ENCODE measurements around the gene GPR35. TPM values are rescaled to one million over a fixed set of nuclear protein-coding genes. Genes with fewer than 3 reads are reported as not detected.
"Not testable (repeated sequence)": the region's sequence is repeated elsewhere in the genome, so short reads cannot be mapped to it uniquely, and the experiment has no call there.

GPR35 gene
- polyA plus RNA-seq, 3 donors = 30.6 to 37.8 (median 36.3) TPM

GRCh38 chr2:240655931-240656886 lies 30.9 kb downstream of the GPR35 start:
- Histone ChIP-seq H3K9ac (ENCODE audit: insufficient read depth, low read length, poor library complexity, severe bottlenecking) (no peak overlapping the region), H3K4me3 (replicated peaks in 1 of 3; ENCODE audit: low read depth in 2 of 3, low read length in 3 of 3) (peak overlapping the region in 1 of 3 experiments; percentile 27), H3K79me2 (ENCODE audit: insufficient read depth, low read length) (no peaks in the 10 kb centered on the region), H3K4me2 (replicated peaks; ENCODE audit: extremely low read depth, low read length, poor library complexity, severe bottlenecking) (peak overlapping the region; percentile 42), H3K9me3 (replicated peaks in 1 of 2; ENCODE audit: control insufficient read depth in 1 of 2, insufficient read depth in 1 of 2, low read length in 2 of 2) (peaks cover 0 to 3% of the 10 kb centered on the region in 2 donors), H2AFZ (ENCODE audit: insufficient read depth, low read depth, low read length, poor library complexity, severe bottlenecking) (peak overlapping the region; percentile 3), H3K27ac (ENCODE audit: low read depth in 1 of 2, low read length in 2 of 2) (no peak overlapping the region), H3K36me3 (replicated peaks in 1 of 2; ENCODE audit: control insufficient read depth in 1 of 2, insufficient read depth in 2 of 2, low read length in 2 of 2) (no peaks in the 10 kb centered on the region), H3K27me3 (ENCODE audit: control insufficient read depth in 2 of 2, insufficient read depth in 2 of 2, low read length in 2 of 2) (peaks cover 3 to 19% of the 10 kb centered on the region in 2 donors), H4K20me1 (ENCODE audit: insufficient read depth, low read length) (no peaks in the 10 kb centered on the region), H3K4me1 (ENCODE audit: control insufficient read depth in 1 of 2, insufficient read depth in 2 of 2, low read length in 2 of 2) (peaks cover 15 to 17% of the 10 kb centered on the region in 2 donors)
- intact Hi-C loops (cut with micrococcal nuclease) = no loop called here
- Mint-ChIP-seq H3K9me3 (peaks cover 0 to 22% (median 6%) of the 10 kb centered on the region in 7 donors), H3K4me1 (peaks cover 19% of the 10 kb centered on the region), H3K36me3 (no peaks in the 10 kb centered on the region), H3K27ac (peak overlapping the region in 3 of 7 donors; percentile 23 to 79 (median 52)), H3K4me3 (peak overlapping the region in 1 of 2 donors; percentile 63), H3K27me3 (ENCODE audit: low read depth in 3 of 3) (peaks cover 25 to 55% (median 38%) of the 10 kb centered on the region in 3 donors)
- peak; percentile 38 to 74 (median 51) for DNase-seq
- WGBS (ENCODE audit: insufficient coverage) = 63% methylated on average over 3 of the region's 10 CpGs
- TF ChIP-seq CTCF (IDR thresholded peaks at IDR 0.05) = no peak

DNA sequence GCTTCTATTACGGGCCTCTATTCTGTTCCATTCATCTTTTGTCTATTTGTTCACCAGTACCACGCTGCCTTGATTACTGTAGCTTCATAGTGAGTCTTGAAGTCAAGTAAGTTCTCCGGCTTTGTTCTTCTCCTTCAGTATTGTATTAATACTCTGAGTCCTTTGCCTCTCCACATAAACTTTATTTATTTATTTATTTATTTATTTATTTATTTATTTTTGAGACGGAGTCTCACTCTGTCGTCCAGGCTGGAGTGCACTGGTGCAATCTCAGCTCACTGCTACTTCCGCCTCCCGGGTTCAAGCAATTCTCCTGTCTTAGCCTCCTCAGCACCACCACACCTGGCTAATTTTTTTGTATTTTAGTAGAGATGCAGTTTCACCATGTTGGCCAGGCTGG lies 34.6 kb downstream of the GPR35 start:
- Mint-ChIP-seq H3K4me3 (peak overlapping the region in 1 of 2 donors; percentile 21), H3K4me1 (peaks cover 19% of the 10 kb centered on the region), H3K27me3 (ENCODE audit: low read depth in 3 of 3) (peaks cover 30 to 49% (median 33%) of the 10 kb centered on the region in 3 donors), H3K9me3 (peaks cover 0 to 17% (median 9%) of the 10 kb centered on the region in 7 donors)
- H3K79me2 ChIP-seq (ENCODE audit: insufficient read depth, low read length); H3K27ac Mint-ChIP-seq; H4K20me1 ChIP-seq (ENCODE audit: insufficient read depth, low read length); H3K27ac ChIP-seq (ENCODE audit: low read depth in 1 of 2, low read length in 2 of 2); H3K4me3 ChIP-seq (replicated peaks in 1 of 3; ENCODE audit: low read depth in 2 of 3, low read length in 3 of 3); H3K36me3 Mint-ChIP-seq; H3K36me3 ChIP-seq (replicated peaks in 1 of 2; ENCODE audit: control insufficient read depth in 1 of 2, insufficient read depth in 2 of 2, low read length in 2 of 2); H2AFZ ChIP-seq (ENCODE audit: insufficient read depth, low read depth, low read length, poor library complexity, severe bottlenecking); H3K9ac ChIP-seq (ENCODE audit: insufficient read depth, low read length, poor library complexity, severe bottlenecking); H3K9me3 ChIP-seq (replicated peaks in 1 of 2; ENCODE audit: control insufficient read depth in 1 of 2, insufficient read depth in 1 of 2, low read length in 2 of 2); DNase-seq; H3K4me2 ChIP-seq (replicated peaks; ENCODE audit: extremely low read depth, low read length, poor library complexity, severe bottlenecking): not testable (repeated sequence)
- Histone ChIP-seq H3K27me3 (ENCODE audit: control insufficient read depth in 2 of 2, insufficient read depth in 2 of 2, low read length in 2 of 2) (peaks cover 16 to 24% of the 10 kb centered on the region in 2 donors), H3K4me1 (ENCODE audit: control insufficient read depth in 1 of 2, insufficient read depth in 2 of 2, low read length in 2 of 2) (peaks cover 15 to 17% of the 10 kb centered on the region in 2 donors)
- WGBS (ENCODE audit: insufficient coverage) = no CpG with 5 or more reads among the region's 7 CpGs
- intact Hi-C loops (cut with micrococcal nuclease) = loop anchor here in 1 of 2 donors (10.0 kb wide), 1 partner anchor 55 kb away; no protein-coding TSS in a partner anchor

Measured in CD14-positive monocyte (primary cell).